GM18861 (cell line): ENCODE data around the gene CUL1.

Experiments
- ATAC-seq: cut with Tn5 transposase; IDR thresholded peaks from one replicate; pipeline ENCODE4 v1.9.1; 2021; ENCODE audit not compliant: unreplicated experiment

Gene CUL1

GRCh38 chr7:148717266-148717793 is 18.6 kb downstream of the CUL1 start:
- no peak for ATAC-seq

DNA sequence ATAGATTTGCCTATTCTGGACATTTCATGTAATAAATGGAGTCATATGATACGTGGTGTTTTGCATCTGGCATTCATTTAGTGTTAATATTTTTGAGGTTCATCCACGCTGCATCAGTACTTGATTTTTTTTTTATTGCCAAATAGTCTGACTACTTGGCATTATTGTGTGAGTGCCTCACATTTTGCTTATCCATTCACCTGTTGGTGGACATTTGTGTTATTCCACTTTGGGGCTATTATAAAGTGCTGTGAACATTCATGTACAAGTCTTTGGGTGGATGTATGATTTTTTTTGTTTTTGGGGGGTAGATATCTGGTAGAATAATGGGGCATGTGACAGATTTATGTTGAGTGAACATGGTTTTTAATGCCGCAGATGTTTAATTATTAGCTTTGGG is 19.7 kb downstream of the CUL1 start:
- ATAC-seq: no peak

DNA sequence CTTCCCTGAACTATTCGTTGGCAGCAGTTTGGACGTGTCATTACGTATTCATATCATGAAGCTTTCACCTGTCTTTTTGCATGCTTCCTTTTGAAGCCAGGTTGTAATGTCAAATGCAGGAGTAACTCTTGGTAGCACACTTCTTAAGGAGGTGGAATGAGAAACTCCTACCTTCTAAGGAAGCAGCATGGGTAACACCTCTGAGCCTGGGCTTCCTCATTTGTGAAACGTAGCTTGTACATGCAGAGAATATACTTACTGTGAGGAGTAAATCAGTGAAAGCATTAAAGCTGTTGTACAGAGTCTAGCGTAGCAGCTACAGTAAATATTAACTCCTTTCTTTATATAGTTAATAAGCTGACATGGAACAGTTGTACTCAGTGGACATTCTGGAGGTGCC is 21.1 kb downstream of the CUL1 start:
- no peak for ATAC-seq

- ATAC-seq: no peak
Measured at GRCh38 chr7:148720472-148720871, 21.8 kb downstream of the CUL1 start.

- no peak for ATAC-seq
Measured at GRCh38 chr7:148721390-148721789, 22.7 kb downstream of the CUL1 start.

GRCh38 chr7:148722340-148723165 is 23.9 kb downstream of the CUL1 start:
- ATAC-seq: no peak

DNA sequence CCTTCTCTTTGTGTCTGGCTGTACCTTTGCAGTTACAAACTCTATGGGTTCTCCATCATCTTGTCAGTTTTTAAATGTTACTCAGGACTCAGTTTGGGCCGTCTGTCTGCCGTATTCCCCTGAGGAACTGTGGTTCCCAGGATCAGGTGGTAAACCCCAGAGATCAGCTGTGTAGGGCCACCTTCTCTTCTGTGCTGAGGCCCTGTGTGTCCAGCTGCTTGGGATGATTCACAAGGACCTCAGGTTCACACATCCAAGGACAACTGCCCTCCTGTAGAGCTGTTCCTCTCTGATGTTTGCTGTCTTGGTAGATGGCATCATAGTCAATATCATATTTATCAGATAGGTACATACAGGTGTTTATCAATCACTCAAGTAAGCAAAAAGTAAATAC is 24.5 kb downstream of the CUL1 start:
- ATAC-seq: no peak

DNA sequence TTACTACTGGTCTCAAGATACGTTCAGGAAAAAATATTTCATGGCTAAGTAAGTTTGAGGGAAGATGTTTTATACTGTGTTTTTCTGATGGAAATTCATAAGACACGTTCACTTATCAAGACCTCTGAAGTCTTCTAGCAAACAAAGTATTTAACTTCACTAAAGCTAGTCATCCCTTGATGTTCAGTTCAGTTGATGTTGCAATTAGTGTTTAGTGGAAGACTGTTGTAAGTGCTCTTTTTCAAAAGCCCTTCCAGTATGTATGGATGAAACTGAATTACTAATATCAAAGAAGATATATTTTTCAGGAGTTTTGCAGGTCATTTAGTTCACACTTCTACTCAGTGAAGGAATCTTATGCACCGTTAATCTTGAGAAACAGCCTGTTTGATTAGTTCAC is 25.1 kb downstream of the CUL1 start:
- ATAC-seq: no peak

- ATAC-seq: no peak
Measured at GRCh38 chr7:148726385-148726784, 27.7 kb downstream of the CUL1 start.

DNA sequence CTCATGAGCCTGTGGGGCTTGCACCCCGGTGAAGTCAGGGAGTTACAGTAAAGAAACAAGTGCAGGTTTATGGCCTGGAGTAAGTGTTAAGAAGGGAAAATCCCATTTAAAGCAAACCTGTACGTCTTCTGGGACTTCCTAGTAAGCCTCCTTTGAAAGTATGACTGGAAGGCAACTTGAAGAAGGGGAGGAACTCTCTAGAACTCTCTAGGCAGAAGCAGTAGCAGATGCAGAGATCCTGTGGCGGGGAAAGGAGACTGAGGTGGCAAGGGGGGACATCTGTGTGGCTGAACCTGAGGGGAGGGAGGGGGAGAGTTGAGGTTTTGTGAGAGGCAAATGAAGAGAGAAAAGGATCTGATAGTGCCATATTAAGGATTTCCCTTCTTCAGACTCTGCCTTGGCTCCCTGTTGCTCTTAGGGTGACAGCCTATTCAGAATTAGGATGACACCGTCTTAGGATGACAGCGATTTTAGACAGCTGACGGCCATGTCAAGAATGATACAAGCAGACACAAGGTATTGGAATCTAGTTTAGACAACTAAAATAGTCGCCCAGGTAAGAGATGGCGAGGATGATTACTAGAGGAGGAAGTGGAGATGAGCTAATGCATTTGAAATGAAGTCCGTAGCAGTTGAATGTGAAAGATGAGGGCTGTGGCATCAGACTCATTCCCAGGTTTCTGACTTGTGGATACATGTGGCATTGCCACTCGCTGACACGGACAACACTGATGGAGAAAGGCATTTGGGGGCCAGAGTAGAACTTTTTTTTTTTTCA is 29.0 kb downstream of the CUL1 start:
- no peak for ATAC-seq

DNA sequence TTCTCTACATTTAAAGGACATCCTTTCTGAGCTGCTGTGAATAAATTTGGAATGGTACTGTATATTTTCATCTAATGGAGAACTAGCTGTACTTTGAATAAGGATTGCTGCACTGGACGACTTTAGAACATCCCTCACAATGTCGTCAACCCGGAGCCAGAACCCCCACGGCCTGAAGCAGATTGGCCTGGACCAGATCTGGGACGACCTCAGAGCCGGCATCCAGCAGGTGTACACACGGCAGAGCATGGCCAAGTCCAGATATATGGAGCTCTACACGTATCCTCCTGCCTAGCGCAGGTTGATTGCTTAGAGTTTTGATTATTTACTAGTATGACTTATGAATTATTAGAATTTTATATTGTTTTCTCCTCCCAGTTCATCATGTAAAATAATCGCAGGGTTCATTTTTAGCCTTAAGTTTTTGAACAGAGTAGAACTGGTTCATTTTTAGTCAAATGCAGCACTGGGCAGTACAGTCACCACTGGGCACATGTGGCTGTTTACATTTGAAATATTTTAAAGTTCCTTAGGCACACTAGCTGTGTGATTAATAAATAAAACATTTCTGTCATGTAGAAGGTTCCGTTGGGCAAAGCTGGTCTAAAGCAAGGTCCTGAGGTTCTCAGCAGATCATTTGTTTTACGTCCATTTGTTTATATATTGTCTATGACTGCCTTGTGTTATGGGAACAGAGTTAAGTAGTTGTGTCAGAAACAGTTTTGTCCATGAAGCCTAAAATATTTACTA is 31.5 kb downstream of the CUL1 start:
- ATAC-seq: no peak

- no peak for ATAC-seq
Measured at GRCh38 chr7:148732862-148733261, 34.2 kb downstream of the CUL1 start.

DNA sequence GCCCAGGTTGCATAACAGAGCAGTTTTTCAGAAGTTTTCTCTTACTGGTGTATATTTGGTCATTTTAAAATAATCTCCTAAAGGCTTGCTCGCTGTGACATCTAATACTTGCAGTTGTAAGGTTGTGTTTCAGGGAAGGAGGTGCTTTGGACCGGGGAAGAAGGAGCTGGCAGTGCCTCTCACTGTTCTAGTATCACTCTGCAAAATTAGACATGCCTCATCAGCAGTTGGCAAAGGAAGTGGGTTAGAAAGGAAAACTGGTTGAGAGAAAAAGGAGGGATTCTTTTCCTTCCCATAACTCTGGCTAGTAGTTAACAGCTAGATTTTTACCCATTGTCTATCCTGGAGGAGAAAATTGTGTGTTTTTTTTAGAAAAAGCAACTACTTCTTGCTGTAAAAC is 34.8 kb downstream of the CUL1 start:
- no peak for ATAC-seq

GRCh38 chr7:148735141-148735540 is 36.4 kb downstream of the CUL1 start:
- ATAC-seq: no peak

DNA sequence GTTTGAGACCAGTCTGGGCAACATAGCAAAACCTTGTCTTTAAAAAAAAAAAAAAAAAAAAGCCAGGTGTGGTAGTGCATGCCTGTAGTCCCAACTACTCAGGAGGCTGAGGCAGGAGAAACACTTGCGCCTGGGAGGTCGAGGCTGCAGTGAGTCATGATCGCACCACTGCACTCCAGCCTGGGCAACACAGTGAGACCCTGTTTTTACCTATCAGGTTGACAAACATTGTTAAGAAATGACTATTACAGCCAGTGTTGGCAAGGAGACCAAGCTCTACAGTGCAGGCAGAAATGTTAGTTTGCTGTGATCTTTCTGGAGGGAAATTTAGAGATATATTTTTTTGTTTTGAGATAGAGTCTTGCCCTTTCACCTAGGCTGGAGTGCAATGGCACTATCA is 37.3 kb downstream of the CUL1 start:
- ATAC-seq: no peak

DNA sequence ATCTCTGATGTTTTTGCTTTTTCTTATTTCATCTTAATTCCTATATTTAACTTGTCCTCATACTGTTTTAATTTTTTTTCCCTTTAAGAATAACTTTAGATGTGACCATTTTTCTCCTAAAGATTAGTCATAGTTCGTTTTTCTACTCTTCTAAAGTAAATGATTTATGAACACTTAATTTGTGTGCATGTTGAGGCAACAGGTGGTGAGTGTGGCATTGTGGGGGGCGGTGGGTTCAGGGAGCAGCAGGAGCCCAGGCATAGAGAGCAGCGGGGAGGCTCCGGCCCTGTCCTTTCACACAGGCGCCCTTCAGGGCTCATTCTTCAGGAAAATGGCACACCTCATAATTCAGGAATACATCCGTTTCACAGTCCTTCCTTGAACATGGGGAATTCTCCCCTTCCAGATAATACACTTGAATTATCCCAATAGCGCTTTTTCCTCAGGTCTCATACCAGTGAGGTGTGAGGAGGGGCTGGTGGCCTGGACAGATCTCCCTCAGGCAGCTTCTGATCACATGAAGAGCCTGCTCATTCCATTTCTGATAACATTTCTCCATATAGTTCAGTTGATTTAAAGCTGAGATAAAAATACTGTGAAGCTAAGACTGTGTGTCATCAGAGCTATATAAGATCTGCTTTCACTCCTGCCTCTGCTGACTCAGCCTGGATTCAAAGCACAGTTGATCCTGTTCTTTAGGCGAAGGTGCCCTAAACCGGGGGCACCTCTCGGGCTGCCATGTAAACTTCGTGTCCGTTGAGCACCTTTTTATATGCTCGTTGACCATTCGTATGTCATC is 40.2 kb downstream of the CUL1 start:
- no peak for ATAC-seq

DNA sequence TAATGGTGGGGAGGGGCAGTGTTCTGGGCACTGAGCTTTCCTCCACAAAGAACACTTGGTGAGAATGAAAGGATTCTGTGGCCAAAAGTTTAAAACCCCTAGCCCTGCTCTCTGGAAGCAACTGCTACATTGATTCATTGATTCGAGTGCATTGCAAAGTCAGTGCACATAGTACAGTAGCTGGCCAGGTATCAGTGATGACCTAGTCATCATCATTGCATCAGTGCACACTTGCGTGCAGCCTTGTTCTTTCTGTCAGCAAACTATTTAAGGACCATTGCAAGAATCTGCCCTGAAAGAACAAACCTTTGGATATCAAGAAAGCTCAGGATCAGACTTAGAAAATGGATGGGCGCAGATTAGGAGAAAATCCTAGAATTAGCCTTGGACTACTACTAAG is 47.4 kb downstream of the CUL1 start:
- no peak for ATAC-seq

- no peak for ATAC-seq
Measured at GRCh38 chr7:148747274-148747673, 48.6 kb downstream of the CUL1 start.

- ATAC-seq: no peak
Measured at GRCh38 chr7:148750442-148751355, 52.0 kb downstream of the CUL1 start.

GRCh38 chr7:148753224-148753623 is 54.5 kb downstream of the CUL1 start:
- ATAC-seq: no peak
